Heart left ventricle (tissue), 13 donors: ENCODE results near the gene YTHDC1.

Experiments
- CTCF ChIP-seq, 12 donors: fragments of 200-600 bp; sonication (generic) in 4 of 12; IDR thresholded peaks; one replicate each; pipeline versions ENCODE4 v1.5.0 to v1.8.0; 2018 to 2022; ENCODE audit warnings: antibody characterized with exemption in 12 of 12, mild to moderate bottlenecking in 5 of 12
- POLR2A ChIP-seq, 2 donors: fragments of 450-650 bp; IDR thresholded peaks; one replicate each; pipeline ENCODE4 v1.6.1; 2017; ENCODE audit warnings: antibody characterized with exemption in 2 of 2, mild to moderate bottlenecking in 2 of 2, moderate library complexity in 2 of 2
- donor health status: ischemic (EF 13 %, LVEDD 7.1; RV severe dilation, severe dysfunction).
- donor health status: DM: no; HTN: yes; CAD: no.
- donor health status: DM: no; HTN: no; CAD: no.
- donor health status: ischemic (EF 25% LVEDD 6.9; RV normal size, moderate dysfunction).
- donor health status: ischemic (EF 25% LVEDD 5.7; RV mildly dilated, moderate dysfunction).
- donor health status: ischemic (EF 35%, LVEDD 5.7; RV mildly dilated, moderate dysfunction).
- donor health status: nonischemic (EF 11% LVEDD 7.7; RV severe dilation, severe dysfunction).
- donor health status: DM: yes; HTN: yes; CAD: no.
- donor health status: PGD.
- donor health status: ischemic (EF 29% LVEDD 5.4; RV normal size, mild dysfunction).
- donor health status: nonischemic (EF 23%, LVEDD 6.1; RV moderate dilation, normal function).

- TF ChIP-seq CTCF (IDR thresholded peaks at IDR 0.05) (no peak), POLR2A (IDR thresholded peaks at IDR 0.05) (no peak)
Measured at GRCh38 chr4:68367835-68368234, 17.9 kb upstream of the YTHDC1 start.
